Neural cell (in vitro differentiated cells): ENCODE measurements around the gene CARS2.

ENCODE experiments used
- CTCF ChIP-seq: fragments of 450-650 bp; IDR thresholded peaks from 2 replicates; pipeline ENCODE4 v1.5.1; 2014; ENCODE audit warnings: antibody characterized with exemption, mild to moderate bottlenecking, moderate library complexity; ENCODE audit not compliant: poor library complexity, severe bottlenecking
- EP300 ChIP-seq: fragments of 450-650 bp; conservative IDR thresholded peaks from 2 replicates; pipeline ENCODE4 v1.6.1; 2014; ENCODE audit warnings: antibody characterized with exemption, mild to moderate bottlenecking, moderate library complexity; ENCODE audit not compliant: poor library complexity, severe bottlenecking
- EZH2 ChIP-seq: fragments of 200-600, 300-800 bp; shearing (Covaris generic), sonication (generic); IDR thresholded peaks from 2 replicates; pipeline ENCODE4 v1.6.1; 2014; ENCODE audit warnings: antibody characterized with exemption, low read length, borderline replicate concordance, mild to moderate bottlenecking; ENCODE audit not compliant: insufficient read depth, poor library complexity, severe bottlenecking
- POLR2AphosphoS5 ChIP-seq: IDR thresholded peaks from 2 replicates; pipeline ENCODE4 v1.6.1; 2012
- SMC3 ChIP-seq: fragments of 450-650 bp; conservative IDR thresholded peaks from 2 replicates; pipeline ENCODE4 v1.6.1; 2014; ENCODE audit warnings: antibody characterized with exemption, mild to moderate bottlenecking, moderate library complexity; ENCODE audit not compliant: poor library complexity

- no peak for TF ChIP-seq CTCF
- TF ChIP-seq SMC3, result no peak
- TF ChIP-seq EZH2, result no peak
- TF ChIP-seq POLR2AphosphoS5, result no peak
- no peak for TF ChIP-seq EP300
These were observed 20.5 kb downstream of the CARS2 start for GRCh38 chr13:110685305-110686020.
